A673 (cell line): Measurements from ENCODE around the gene FTO.

ENCODE experiments used
- EZH2 ChIP-seq: fragments of 200-600 bp; sonication (generic); IDR thresholded peaks from 2 replicates; pipeline ENCODE4 v1.6.1; 2017; ENCODE audit warnings: borderline replicate concordance, low read depth, mild to moderate bottlenecking, mixed read lengths, antibody characterized with exemption, low read length; ENCODE audit not compliant: poor library complexity, severe bottlenecking
- TF ChIP-seq, protein P1 (sequence below): fragments of 300-800, 200-600 bp; sonication (generic); conservative IDR thresholded peaks from 2 replicates; pipeline ENCODE4 v1.5.1; 2017; ENCODE audit warnings: low read depth, mild to moderate bottlenecking, antibody characterized with exemption, low read length, moderate library complexity, mixed read lengths

DNA sequence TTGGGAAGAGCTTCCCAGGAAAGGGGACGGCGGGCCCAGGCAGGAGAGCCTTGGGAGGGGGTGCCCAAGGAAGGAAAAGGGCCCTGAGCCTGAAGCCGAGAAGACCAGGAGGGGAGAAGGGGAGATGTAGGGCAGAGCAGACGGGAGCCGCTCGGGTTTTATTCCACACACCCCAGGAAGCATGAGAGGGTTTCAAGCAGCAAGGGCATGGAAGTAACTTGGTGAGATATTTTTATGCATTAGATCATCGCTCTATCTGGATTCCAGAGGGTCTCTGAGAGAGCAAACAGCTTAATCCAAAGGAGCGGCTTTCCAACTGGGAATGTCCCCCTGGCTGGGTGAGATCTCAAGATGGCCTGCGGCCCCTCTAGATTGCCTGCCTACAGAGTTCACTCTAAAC lies 411.6 kb downstream of the FTO start:
- TF ChIP-seq, protein P1, sequence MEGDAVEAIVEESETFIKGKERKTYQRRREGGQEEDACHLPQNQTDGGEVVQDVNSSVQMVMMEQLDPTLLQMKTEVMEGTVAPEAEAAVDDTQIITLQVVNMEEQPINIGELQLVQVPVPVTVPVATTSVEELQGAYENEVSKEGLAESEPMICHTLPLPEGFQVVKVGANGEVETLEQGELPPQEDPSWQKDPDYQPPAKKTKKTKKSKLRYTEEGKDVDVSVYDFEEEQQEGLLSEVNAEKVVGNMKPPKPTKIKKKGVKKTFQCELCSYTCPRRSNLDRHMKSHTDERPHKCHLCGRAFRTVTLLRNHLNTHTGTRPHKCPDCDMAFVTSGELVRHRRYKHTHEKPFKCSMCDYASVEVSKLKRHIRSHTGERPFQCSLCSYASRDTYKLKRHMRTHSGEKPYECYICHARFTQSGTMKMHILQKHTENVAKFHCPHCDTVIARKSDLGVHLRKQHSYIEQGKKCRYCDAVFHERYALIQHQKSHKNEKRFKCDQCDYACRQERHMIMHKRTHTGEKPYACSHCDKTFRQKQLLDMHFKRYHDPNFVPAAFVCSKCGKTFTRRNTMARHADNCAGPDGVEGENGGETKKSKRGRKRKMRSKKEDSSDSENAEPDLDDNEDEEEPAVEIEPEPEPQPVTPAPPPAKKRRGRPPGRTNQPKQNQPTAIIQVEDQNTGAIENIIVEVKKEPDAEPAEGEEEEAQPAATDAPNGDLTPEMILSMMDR = no peak
- TF ChIP-seq EZH2 = no peak
